Astrocyte (in vitro differentiated cells and primary cell): ENCODE measurements around the gene PPP1R9A. TPM values are rescaled to one million over a fixed set of nuclear protein-coding genes. Genes with fewer than 3 reads are reported as not detected.

Experiments
- DNase-seq: peaks from one replicate; pipeline ENCODE4 v3.0.0-alpha.2; 2010; ENCODE audit warnings: low read depth
- FAIRE-seq: peaks from 2 replicates; lab custom pipeline; 2011; peaks lifted over from hg19 to GRCh38; lab: Jason Lieb, UNC
- H2AFZ ChIP-seq: 2 replicates; pipeline ENCODE4 v1.6.0; 2012; ENCODE audit warnings: low read depth, low read length, inconsistent platforms
- H3K27ac ChIP-seq: 2 replicates; pipeline ENCODE4 v1.5.1; 2011; ENCODE audit warnings: low read depth, low read length, inconsistent platforms
- H3K27me3 ChIP-seq: 2 replicates; pipeline ENCODE4 v1.6.0; 2011; ENCODE audit warnings: low read length, inconsistent platforms; ENCODE audit not compliant: insufficient read depth
- H3K36me3 ChIP-seq: 2 replicates; pipeline ENCODE4 v1.5.1; 2011; ENCODE audit warnings: low read length, inconsistent platforms; ENCODE audit not compliant: insufficient read depth
- H3K4me1 ChIP-seq: 2 replicates; pipeline ENCODE4 v1.5.1; 2011; ENCODE audit warnings: low read length, inconsistent platforms; ENCODE audit not compliant: insufficient read depth
- H3K4me2 ChIP-seq: 2 replicates; pipeline ENCODE4 v1.6.0; 2012; ENCODE audit warnings: low read length, inconsistent platforms
- H3K4me3 ChIP-seq: 2 replicates; pipeline ENCODE4 v1.5.1; 2011; ENCODE audit warnings: low read depth, mild to moderate bottlenecking, low read length, inconsistent platforms; ENCODE audit not compliant: insufficient read depth
- H3K79me2 ChIP-seq: 2 replicates; pipeline ENCODE4 v1.6.0; 2012; ENCODE audit warnings: mild to moderate bottlenecking, low read length, inconsistent platforms; ENCODE audit not compliant: insufficient read depth
- H3K9ac ChIP-seq: 2 replicates; pipeline ENCODE4 v1.6.0; 2012; ENCODE audit warnings: mild to moderate bottlenecking, low read length, inconsistent platforms
- H3K9me3 ChIP-seq: 2 replicates; pipeline ENCODE4 v1.5.1; 2012; ENCODE audit warnings: low read depth, mild to moderate bottlenecking, low read length, inconsistent platforms; ENCODE audit not compliant: insufficient read depth
- H4K20me1 ChIP-seq: 2 replicates; pipeline ENCODE4 v1.6.0; 2012; ENCODE audit warnings: low read length, inconsistent platforms; ENCODE audit not compliant: insufficient read depth
- H3K27ac Mint-ChIP-seq: one replicate; pipeline ENCODE4 v1.8.0; 2021; ENCODE audit warnings: mild to moderate bottlenecking, mixed read lengths; ENCODE audit not compliant: unreplicated experiment
- H3K27me3 Mint-ChIP-seq: one replicate; pipeline ENCODE4 v1.8.0; 2021; ENCODE audit warnings: low read depth, mixed read lengths; ENCODE audit not compliant: unreplicated experiment
- H3K36me3 Mint-ChIP-seq: one replicate; pipeline ENCODE4 v1.8.0; 2021; ENCODE audit warnings: low read depth, mixed read lengths; ENCODE audit not compliant: unreplicated experiment
- H3K4me1 Mint-ChIP-seq: one replicate; pipeline ENCODE4 v1.8.0; 2021; ENCODE audit warnings: low read depth, mixed read lengths; ENCODE audit not compliant: unreplicated experiment
- H3K4me3 Mint-ChIP-seq: one replicate; pipeline ENCODE4 v1.8.0; 2021; ENCODE audit warnings: mild to moderate bottlenecking, moderate library complexity, mixed read lengths; ENCODE audit not compliant: unreplicated experiment
- H3K9me3 Mint-ChIP-seq: one replicate; pipeline ENCODE4 v1.8.0; 2021; ENCODE audit warnings: mild to moderate bottlenecking, mixed read lengths; ENCODE audit not compliant: unreplicated experiment
- CTCF ChIP-seq: IDR thresholded peaks from 2 replicates; pipeline ENCODE4 v1.5.1; 2011; ENCODE audit warnings: low read depth, mild to moderate bottlenecking, inconsistent platforms, low read length, moderate library complexity; ENCODE audit not compliant: insufficient read depth
- EZH2 ChIP-seq: IDR thresholded peaks from 2 replicates; pipeline ENCODE4 v1.6.1; 2012; ENCODE audit warnings: mild to moderate bottlenecking, low read length, inconsistent platforms; ENCODE audit not compliant: insufficient read depth
- total RNA-seq: library from RNA; stranded (reverse); gene quantifications from 2 replicates; pipeline ENCODE4 v1.2.1, GENCODE V29; 2021

PPP1R9A gene
- total RNA-seq, 1 donor from 2014 or later: 7.5 TPM

GRCh38 chr7:95225301-95225700 lies 317.9 kb downstream of the PPP1R9A start:
- Histone ChIP-seq H4K20me1 (no peaks in the 10 kb centered on the region), H3K4me1 (no peaks in the 10 kb centered on the region), H3K9me3 (no peaks in the 10 kb centered on the region), H3K9ac (no peak overlapping the region), H2AFZ (no peak overlapping the region), H3K27me3 (no peaks in the 10 kb centered on the region), H3K27ac (no peak overlapping the region), H3K36me3 (no peaks in the 10 kb centered on the region), H3K4me2 (no peak overlapping the region), H3K4me3 (no peak overlapping the region), H3K79me2 (no peaks in the 10 kb centered on the region)
- no peak for FAIRE-seq
- Mint-ChIP-seq H3K27ac (no peak overlapping the region), H3K9me3 (no peaks in the 10 kb centered on the region), H3K27me3 (no peaks in the 10 kb centered on the region), H3K4me1 (no peaks in the 10 kb centered on the region), H3K4me3 (no peak overlapping the region), H3K36me3 (peaks cover 3% of the 10 kb centered on the region)
- TF ChIP-seq EZH2 (no peak), CTCF (no peak)
- DNase-seq: no peak

- no peak for FAIRE-seq
- H3K27me3 ChIP-seq: no peaks in the 10 kb centered on the region
- no peak overlapping the region for H3K9ac ChIP-seq
- H3K9me3 Mint-ChIP-seq: peaks cover 4% of the 10 kb centered on the region
- no peaks in the 10 kb centered on the region for H3K4me1 ChIP-seq
- no peak overlapping the region for H3K4me2 ChIP-seq
- H3K9me3 ChIP-seq: no peaks in the 10 kb centered on the region
- peaks cover 3% of the 10 kb centered on the region for H3K36me3 Mint-ChIP-seq
- no peaks in the 10 kb centered on the region for H4K20me1 ChIP-seq
- H3K4me3 Mint-ChIP-seq: no peak overlapping the region
- no peak overlapping the region for H3K27ac Mint-ChIP-seq
- no peak overlapping the region for H3K4me3 ChIP-seq
- TF ChIP-seq CTCF (no peak), EZH2 (no peak)
- H3K27ac ChIP-seq: no peak overlapping the region
- no peaks in the 10 kb centered on the region for H3K4me1 Mint-ChIP-seq
- no peaks in the 10 kb centered on the region for H3K36me3 ChIP-seq
- H2AFZ ChIP-seq: peak overlapping the region; percentile 41
- DNase-seq: no peak
- no peaks in the 10 kb centered on the region for H3K27me3 Mint-ChIP-seq
- no peaks in the 10 kb centered on the region for H3K79me2 ChIP-seq
These were observed 321.9 kb downstream of the PPP1R9A start for GRCh38 chr7:95229301-95229700.

- Histone ChIP-seq H2AFZ (no peak overlapping the region), H3K4me2 (no peak overlapping the region)
- FAIRE-seq: no peak
These were observed 331.0 kb downstream of the PPP1R9A start for GRCh38 chr7:95238252-95238943.

More at GRCh38 chr7:95238252-95238943, 331.0 kb downstream of the PPP1R9A start:
- H4K20me1 ChIP-seq: no peaks in the 10 kb centered on the region
- H3K27me3 Mint-ChIP-seq: no peaks in the 10 kb centered on the region
- no peak for DNase-seq
- H3K27ac Mint-ChIP-seq: no peak overlapping the region
- no peaks in the 10 kb centered on the region for H3K9me3 Mint-ChIP-seq
- no peak overlapping the region for H3K27ac ChIP-seq
- no peak overlapping the region for H3K9ac ChIP-seq
- H3K27me3 ChIP-seq: no peaks in the 10 kb centered on the region
- H3K4me1 Mint-ChIP-seq: no peaks in the 10 kb centered on the region
- no peak overlapping the region for H3K4me3 ChIP-seq
- no peaks in the 10 kb centered on the region for H3K79me2 ChIP-seq
- no peaks in the 10 kb centered on the region for H3K9me3 ChIP-seq
- no peaks in the 10 kb centered on the region for H3K4me1 ChIP-seq
- no peak overlapping the region for H3K4me3 Mint-ChIP-seq
- no peaks in the 10 kb centered on the region for H3K36me3 ChIP-seq
- H3K36me3 Mint-ChIP-seq: no peaks in the 10 kb centered on the region
- TF ChIP-seq CTCF: no peak
- TF ChIP-seq EZH2: no peak
